K562 (cell line): Measurements from ENCODE around the gene CALY. TPM values are rescaled to one million over a fixed set of nuclear protein-coding genes. Genes with fewer than 3 reads are reported as not detected.

Source experiments
- ATAC-seq: fragments of 200-7000 bp; cut with Tn5 transposase; 3 replicates; pipeline ENCODE4 v1.9.1; 2020; ENCODE audit warnings: moderate library complexity
- BruUV-seq: library from RNA; stranded (reverse); fragments of 400-500 nt; replicated peaks from 2 replicates; lab custom pipeline; 2021; lab: Mats Ljungman, UMichigan
- CTCF ChIA-PET: fragments of 300-600 bp; formaldehyde crosslinking; extraction: SDS; loops from one replicate; lab custom pipeline; 2021; ENCODE audit warnings: low intra/inter-chr PET ratio; lab: Yijun Ruan, JAX
- POLR2A ChIA-PET: fragments of 300-600, 350-650 bp; sonication (Branson Sonifier 250); formaldehyde crosslinking; extraction: SDS; loops from one replicate; lab custom pipeline; 2021; ENCODE audit warnings: antibody characterized with exemption, inconsistent platforms; lab: Yijun Ruan, JAX
- DNase-seq, 4 experiments: peaks; one replicate each; pipeline versions ENCODE4 v3.0.0 to v3.0.0-alpha.2; 2011 to 2018; ENCODE audit warnings: low spot score in 3 of 4, mixed read lengths in 3 of 4; ENCODE audit errors: extremely low read depth in 1 of 4
- FAIRE-seq: peaks from 2 replicates; lab custom pipeline; 2011; peaks lifted over from hg19 to GRCh38; lab: Jason Lieb, UNC
- H2AFZ ChIP-seq: 2 replicates; pipeline ENCODE4 v1.6.0; 2011; ENCODE audit warnings: low read depth, low read length, control low read depth, inconsistent platforms
- H3K27ac ChIP-seq: fragments of 200-600 bp; 3 replicates; pipeline ENCODE4 v1.8.0; 2011; ENCODE audit warnings: low read depth, mild to moderate bottlenecking, control low read depth, inconsistent platforms, low read length, moderate library complexity, mixed read lengths; ENCODE audit errors: extremely low read depth
- H3K27me3 ChIP-seq, 2 experiments: fragments of 300-600 bp in 1 of 2; 2 replicates in 1 of 2; 3 replicates in 1 of 2; pipeline versions ENCODE4 v1.6.0 to v1.8.0; 2011; ENCODE audit warnings: inconsistent platforms in 2 of 2, low read length in 2 of 2, mild to moderate bottlenecking in 1 of 2, mixed read lengths in 1 of 2, moderate library complexity in 1 of 2; ENCODE audit not compliant: control insufficient read depth in 2 of 2, insufficient read depth in 2 of 2
- H3K36me3 ChIP-seq: fragments of 300-600 bp; 3 replicates; pipeline ENCODE4 v1.8.0; 2011; ENCODE audit warnings: mild to moderate bottlenecking, low read length, inconsistent platforms; ENCODE audit not compliant: control insufficient read depth, insufficient read depth
- H3K4me1 ChIP-seq, 2 experiments: fragments of 200-600 bp in 1 of 2; replicated peaks in 1 of 2; 2 replicates in 1 of 2; 3 replicates in 1 of 2; pipeline versions ENCODE4 v1.5.1 to v1.8.0; 2011; ENCODE audit warnings: inconsistent platforms in 2 of 2, low read length in 2 of 2, mild to moderate bottlenecking in 1 of 2, mixed read lengths in 1 of 2, moderate library complexity in 1 of 2; ENCODE audit not compliant: control insufficient read depth in 2 of 2, insufficient read depth in 2 of 2
- H3K4me2 ChIP-seq: 2 replicates; pipeline ENCODE4 v1.6.1; 2011; ENCODE audit warnings: low read length, control low read depth, inconsistent platforms, mixed read lengths; ENCODE audit not compliant: insufficient read depth
- H3K4me3 ChIP-seq: fragments of 200-600 bp; sonication (generic), shearing (Covaris generic); 2 replicates; pipeline ENCODE4 v1.5.1; 2016; ENCODE audit warnings: control low read depth, inconsistent platforms
- H3K79me2 ChIP-seq: fragments of 200-600 bp; 3 replicates; pipeline ENCODE4 v1.8.0; 2011; ENCODE audit warnings: low read length, inconsistent platforms; ENCODE audit not compliant: control insufficient read depth, insufficient read depth
- H3K9ac ChIP-seq, 2 experiments: 2 replicates each; pipeline versions ENCODE4 v1.6.0 to v1.6.1; 2011; ENCODE audit warnings: low read depth in 2 of 2, low read length in 2 of 2, control low read depth in 1 of 2, inconsistent platforms in 1 of 2, mild to moderate bottlenecking in 1 of 2, mixed read lengths in 1 of 2; ENCODE audit not compliant: insufficient read depth in 1 of 2
- H3K9me1 ChIP-seq: one replicate; pipeline ENCODE4 v1.6.0; 2011; ENCODE audit warnings: inconsistent platforms, mild to moderate bottlenecking, low read length, moderate library complexity; ENCODE audit not compliant: control insufficient read depth, insufficient read depth
- H3K9me3 ChIP-seq: replicated peaks from 2 replicates; pipeline ENCODE4 v1.5.1; 2011; ENCODE audit warnings: low read depth, low read length, inconsistent platforms; ENCODE audit not compliant: control insufficient read depth, insufficient read depth
- H4K20me1 ChIP-seq: replicated peaks from 2 replicates; pipeline ENCODE4 v1.6.1; 2011; ENCODE audit warnings: low read length, inconsistent platforms, mixed read lengths; ENCODE audit not compliant: control insufficient read depth, insufficient read depth
- CHD2 ChIP-seq: IDR thresholded peaks from 2 replicates; pipeline ENCODE4 v1.6.1; 2011; ENCODE audit warnings: low read depth, low read length
- FOSL1 ChIP-seq: fragments of 200-800 bp; sonication (Bioruptor generic); conservative IDR thresholded peaks from 2 replicates; pipeline ENCODE4 v1.6.1; 2016; ENCODE audit warnings: missing genetic modification characterization, missing compliant biosample characterization
- FOXP4 ChIP-seq: sonication (generic); formaldehyde crosslinking; IDR thresholded peaks from 2 replicates; pipeline ENCODE4 v1.8.0; 2022; ENCODE audit warnings: mild to moderate bottlenecking, missing genetic modification reagents, borderline replicate concordance
- MECOM ChIP-seq: fragments of 250-450 bp; sonication (Bioruptor Pico); IDR thresholded peaks from 2 replicates; pipeline ENCODE4 v1.8.0; 2022; ENCODE audit warnings: inconsistent platforms
- MEF2D ChIP-seq: conservative IDR thresholded peaks from 2 replicates; pipeline ENCODE4 v1.6.1; 2016; ENCODE audit warnings: low read depth, missing genetic modification characterization, missing compliant biosample characterization
- ZBED1 ChIP-seq: IDR thresholded peaks from 2 replicates; pipeline ENCODE4 v1.6.1; 2014
- ZFP91 ChIP-seq: sonication (generic); formaldehyde crosslinking; IDR thresholded peaks from 2 replicates; pipeline ENCODE4 v1.8.0; 2022; ENCODE audit warnings: mild to moderate bottlenecking, missing genetic modification reagents
- WGBS: fragments of 100-300 bp; shearing (Covaris generic); methylation state at CpG from one replicate; pipeline ENCODE4 v1.1.6; 2016; ENCODE audit warnings: low coverage, mixed read lengths; ENCODE audit not compliant: insufficient coverage; ENCODE audit errors: missing lambda C conversion rate; 5-methylcytosine and 5-hydroxymethylcytosine counted together
- in situ Hi-C: fragments of 300-500 bp; cut with MboI; formaldehyde crosslinking; loops from 4 replicates; pipeline ENCODE4 v1.15.0; 2018; ENCODE audit warnings: inconsistent platforms, mixed read lengths
- intact Hi-C: fragments of 100-400 bp; cut with micrococcal nuclease; formaldehyde crosslinking; loops from 2 replicates; pipeline ENCODE4 v1.14.2; 2022
- polyA plus RNA-seq, 8 experiments: library from polyadenylated mRNA; depleted of rRNA in 4 of 8; stranded (reverse) in 5 of 8; unstranded in 3 of 8; fragments of >200 nt; fragmentation: Nextera tagmentation in 2 of 8; fragmentation: Illumina TruSeq in 1 of 8; extraction: Ambion mirVana in 2 of 8; extraction: Trizol in 1 of 8; gene quantifications; 2 replicates each; pipeline versions ENCODE4 v1.2.1 to v1.2.3, GENCODE V29; 2011 to 2014; ENCODE audit warnings: inconsistent platforms in 1 of 8, missing spikeins in 1 of 8
- total RNA-seq, 7 experiments: library from RNA; depleted of rRNA in 6 of 7; stranded (reverse); fragments of >200 nt in 6 of 7; fragmentation: Illumina TruSeq in 2 of 7; extraction: Trizol in 2 of 7; gene quantifications; 2 replicates each; pipeline versions ENCODE4 v1.2.1 to v1.2.3, GENCODE V29; 2011 to 2021; ENCODE audit warnings: low replicate concordance in 1 of 7

The CALY gene
- total and polyA plus RNA-seq, 9 of the 15 experiments (the other 6 are each of a cell fraction or from before 2014, with no cell fraction given): not detected

GRCh38 chr10:133358925-133359310, 22.2 kb upstream of the CALY start:
- intact Hi-C loops: loop anchor here (5.0 kb wide), 1 partner anchor 33 kb away; the partner anchor contains the start of gene MTG1
- 78% methylated on average over 10 of the region's 11 CpGs for WGBS
- peaks cover 15 to 62% of the 10 kb centered on the region in 2 experiments for H3K4me1 ChIP-seq
- H3K27me3 ChIP-seq: no peaks in the 10 kb centered on the region
- POLR2A ChIA-PET: no interaction called here
- peaks cover 12% of the 10 kb centered on the region for H3K79me2 ChIP-seq
- TF ChIP-seq ZBED1: no peak
- no peak for TF ChIP-seq MECOM
- TF ChIP-seq FOSL1 (tag): no peak
- no peak for TF ChIP-seq FOXP4 (CRISPR knock-in tag)
- no peak for TF ChIP-seq MEF2D (tag)
- no peak for TF ChIP-seq CHD2
- TF ChIP-seq ZFP91 (CRISPR knock-in tag): no peak
- H3K4me2 ChIP-seq: no peak overlapping the region
- ATAC-seq (no peak), DNase-seq (no peak), FAIRE-seq (no peak)
- H3K27ac ChIP-seq: no peak overlapping the region
- H3K9me3 ChIP-seq: no peaks in the 10 kb centered on the region
- BruUV-seq: no TSS peak
- H3K9ac ChIP-seq: no peak overlapping the region
- in situ Hi-C loops: no loop called here
- no peak overlapping the region for H3K4me3 ChIP-seq
- no peaks in the 10 kb centered on the region for H3K9me1 ChIP-seq
- no peaks in the 10 kb centered on the region for H4K20me1 ChIP-seq
- no peak overlapping the region for H2AFZ ChIP-seq
- peaks cover 29% of the 10 kb centered on the region; the same call in 1 of the 3 replicates for H3K36me3 ChIP-seq
- CTCF ChIA-PET: no interaction called here
